Astrocyte (in vitro differentiated cells and primary cell): ENCODE results near the gene MRPS25. TPM values are rescaled to one million over a fixed set of nuclear protein-coding genes. Genes with fewer than 3 reads are reported as not detected.

Experiments used
- DNase-seq: peaks from one replicate; pipeline ENCODE4 v3.0.0-alpha.2; 2010; ENCODE audit warnings: low read depth
- FAIRE-seq: peaks from 2 replicates; lab custom pipeline; 2011; peaks lifted over from hg19 to GRCh38; lab: Jason Lieb, UNC
- H2AFZ ChIP-seq: 2 replicates; pipeline ENCODE4 v1.6.0; 2012; ENCODE audit warnings: low read depth, low read length, inconsistent platforms
- H3K27ac ChIP-seq: 2 replicates; pipeline ENCODE4 v1.5.1; 2011; ENCODE audit warnings: low read depth, low read length, inconsistent platforms
- H3K27me3 ChIP-seq: 2 replicates; pipeline ENCODE4 v1.6.0; 2011; ENCODE audit warnings: low read length, inconsistent platforms; ENCODE audit not compliant: insufficient read depth
- H3K36me3 ChIP-seq: 2 replicates; pipeline ENCODE4 v1.5.1; 2011; ENCODE audit warnings: low read length, inconsistent platforms; ENCODE audit not compliant: insufficient read depth
- H3K4me1 ChIP-seq: 2 replicates; pipeline ENCODE4 v1.5.1; 2011; ENCODE audit warnings: low read length, inconsistent platforms; ENCODE audit not compliant: insufficient read depth
- H3K4me2 ChIP-seq: 2 replicates; pipeline ENCODE4 v1.6.0; 2012; ENCODE audit warnings: low read length, inconsistent platforms
- H3K4me3 ChIP-seq: 2 replicates; pipeline ENCODE4 v1.5.1; 2011; ENCODE audit warnings: low read depth, mild to moderate bottlenecking, low read length, inconsistent platforms; ENCODE audit not compliant: insufficient read depth
- H3K79me2 ChIP-seq: 2 replicates; pipeline ENCODE4 v1.6.0; 2012; ENCODE audit warnings: mild to moderate bottlenecking, low read length, inconsistent platforms; ENCODE audit not compliant: insufficient read depth
- H3K9ac ChIP-seq: 2 replicates; pipeline ENCODE4 v1.6.0; 2012; ENCODE audit warnings: mild to moderate bottlenecking, low read length, inconsistent platforms
- H3K9me3 ChIP-seq: 2 replicates; pipeline ENCODE4 v1.5.1; 2012; ENCODE audit warnings: low read depth, mild to moderate bottlenecking, low read length, inconsistent platforms; ENCODE audit not compliant: insufficient read depth
- H4K20me1 ChIP-seq: 2 replicates; pipeline ENCODE4 v1.6.0; 2012; ENCODE audit warnings: low read length, inconsistent platforms; ENCODE audit not compliant: insufficient read depth
- H3K27ac Mint-ChIP-seq: one replicate; pipeline ENCODE4 v1.8.0; 2021; ENCODE audit warnings: mild to moderate bottlenecking, mixed read lengths; ENCODE audit not compliant: unreplicated experiment
- H3K27me3 Mint-ChIP-seq: one replicate; pipeline ENCODE4 v1.8.0; 2021; ENCODE audit warnings: low read depth, mixed read lengths; ENCODE audit not compliant: unreplicated experiment
- H3K36me3 Mint-ChIP-seq: one replicate; pipeline ENCODE4 v1.8.0; 2021; ENCODE audit warnings: low read depth, mixed read lengths; ENCODE audit not compliant: unreplicated experiment
- H3K4me1 Mint-ChIP-seq: one replicate; pipeline ENCODE4 v1.8.0; 2021; ENCODE audit warnings: low read depth, mixed read lengths; ENCODE audit not compliant: unreplicated experiment
- H3K4me3 Mint-ChIP-seq: one replicate; pipeline ENCODE4 v1.8.0; 2021; ENCODE audit warnings: mild to moderate bottlenecking, moderate library complexity, mixed read lengths; ENCODE audit not compliant: unreplicated experiment
- H3K9me3 Mint-ChIP-seq: one replicate; pipeline ENCODE4 v1.8.0; 2021; ENCODE audit warnings: mild to moderate bottlenecking, mixed read lengths; ENCODE audit not compliant: unreplicated experiment
- EZH2 ChIP-seq: IDR thresholded peaks from 2 replicates; pipeline ENCODE4 v1.6.1; 2012; ENCODE audit warnings: mild to moderate bottlenecking, low read length, inconsistent platforms; ENCODE audit not compliant: insufficient read depth
- total RNA-seq: library from RNA; stranded (reverse); gene quantifications from 2 replicates; pipeline ENCODE4 v1.2.1, GENCODE V29; 2021
- TF ChIP-seq, protein P1 (sequence below): IDR thresholded peaks from 2 replicates; pipeline ENCODE4 v1.5.1; 2011; ENCODE audit warnings: low read depth, mild to moderate bottlenecking, inconsistent platforms, low read length, moderate library complexity; ENCODE audit not compliant: insufficient read depth

Gene MRPS25
- total RNA-seq, 1 donor from 2014 or later = 38.9 TPM

DNA sequence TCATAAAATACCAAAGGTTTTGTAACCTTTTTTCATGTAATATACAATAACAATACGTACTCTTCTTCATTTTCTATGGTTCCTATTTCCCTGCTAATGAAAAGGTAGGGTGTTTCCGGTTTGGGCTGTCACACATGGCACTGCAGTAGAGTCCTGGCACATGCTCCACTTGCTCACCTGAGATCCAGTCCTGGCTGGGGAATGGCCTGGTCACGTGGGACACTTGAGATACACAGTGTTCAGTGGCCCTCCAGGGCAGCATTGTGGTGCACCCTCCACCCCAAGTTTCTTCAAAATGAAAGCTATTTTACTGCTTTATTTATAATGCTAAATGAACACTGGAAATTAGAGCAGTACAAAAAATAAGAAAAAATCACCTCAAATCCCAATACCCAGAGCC is 23.2 kb downstream of the MRPS25 start:
- H3K4me2 ChIP-seq = no peak overlapping the region
- H3K9me3 Mint-ChIP-seq = no peaks in the 10 kb centered on the region
- FAIRE-seq (no peak), DNase-seq (no peak)
- H3K9ac ChIP-seq = no peak overlapping the region
- H4K20me1 ChIP-seq = peaks cover 22% of the 10 kb centered on the region
- H3K4me3 Mint-ChIP-seq = no peak overlapping the region
- peaks cover 8% of the 10 kb centered on the region for H3K4me1 Mint-ChIP-seq
- peaks cover 61% of the 10 kb centered on the region for H3K36me3 ChIP-seq
- no peak for TF ChIP-seq EZH2
- TF ChIP-seq, protein P1, sequence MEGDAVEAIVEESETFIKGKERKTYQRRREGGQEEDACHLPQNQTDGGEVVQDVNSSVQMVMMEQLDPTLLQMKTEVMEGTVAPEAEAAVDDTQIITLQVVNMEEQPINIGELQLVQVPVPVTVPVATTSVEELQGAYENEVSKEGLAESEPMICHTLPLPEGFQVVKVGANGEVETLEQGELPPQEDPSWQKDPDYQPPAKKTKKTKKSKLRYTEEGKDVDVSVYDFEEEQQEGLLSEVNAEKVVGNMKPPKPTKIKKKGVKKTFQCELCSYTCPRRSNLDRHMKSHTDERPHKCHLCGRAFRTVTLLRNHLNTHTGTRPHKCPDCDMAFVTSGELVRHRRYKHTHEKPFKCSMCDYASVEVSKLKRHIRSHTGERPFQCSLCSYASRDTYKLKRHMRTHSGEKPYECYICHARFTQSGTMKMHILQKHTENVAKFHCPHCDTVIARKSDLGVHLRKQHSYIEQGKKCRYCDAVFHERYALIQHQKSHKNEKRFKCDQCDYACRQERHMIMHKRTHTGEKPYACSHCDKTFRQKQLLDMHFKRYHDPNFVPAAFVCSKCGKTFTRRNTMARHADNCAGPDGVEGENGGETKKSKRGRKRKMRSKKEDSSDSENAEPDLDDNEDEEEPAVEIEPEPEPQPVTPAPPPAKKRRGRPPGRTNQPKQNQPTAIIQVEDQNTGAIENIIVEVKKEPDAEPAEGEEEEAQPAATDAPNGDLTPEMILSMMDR = no peak
- H3K4me1 ChIP-seq = peaks cover 6% of the 10 kb centered on the region
- H3K27ac Mint-ChIP-seq = no peak overlapping the region
- H3K4me3 ChIP-seq = no peak overlapping the region
- no peak overlapping the region for H3K27ac ChIP-seq
- no peaks in the 10 kb centered on the region for H3K79me2 ChIP-seq
- H3K27me3 Mint-ChIP-seq = no peaks in the 10 kb centered on the region
- H2AFZ ChIP-seq = no peak overlapping the region
- H3K9me3 ChIP-seq = no peaks in the 10 kb centered on the region
- H3K27me3 ChIP-seq = no peaks in the 10 kb centered on the region
- H3K36me3 Mint-ChIP-seq = peaks cover 18% of the 10 kb centered on the region

DNA sequence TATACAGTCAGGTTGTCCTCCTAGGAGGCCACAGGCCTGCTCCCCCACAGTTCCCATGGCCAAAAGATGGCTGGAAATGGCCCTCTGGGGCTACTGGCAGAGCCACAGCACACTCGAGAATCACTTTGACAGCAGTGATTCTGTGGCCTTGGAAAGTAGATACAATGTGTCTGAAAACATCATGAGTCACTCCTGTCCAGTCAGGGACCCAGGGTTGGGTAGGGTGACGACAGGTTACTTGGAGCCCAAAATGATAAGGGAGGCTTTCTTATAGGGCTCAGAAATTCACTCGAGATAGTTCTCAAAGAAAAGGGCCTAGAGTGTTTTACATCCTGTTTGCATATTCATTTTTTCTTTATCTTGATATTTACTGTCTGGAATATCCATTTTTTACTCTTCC is 24.3 kb downstream of the MRPS25 start:
- TF ChIP-seq, protein P1 = no peak
- no peak for TF ChIP-seq EZH2
- H3K36me3 ChIP-seq = peaks cover 50% of the 10 kb centered on the region
- peaks cover 6% of the 10 kb centered on the region for H3K4me1 ChIP-seq
- FAIRE-seq (no peak), DNase-seq (no peak)
- H3K9me3 ChIP-seq = no peaks in the 10 kb centered on the region
- peaks cover 8% of the 10 kb centered on the region for H3K4me1 Mint-ChIP-seq
- H3K27ac ChIP-seq = no peak overlapping the region
- H3K27ac Mint-ChIP-seq = no peak overlapping the region
- no peak overlapping the region for H2AFZ ChIP-seq
- no peaks in the 10 kb centered on the region for H3K9me3 Mint-ChIP-seq
- no peak overlapping the region for H3K9ac ChIP-seq
- H3K27me3 Mint-ChIP-seq = no peaks in the 10 kb centered on the region
- peaks cover 16% of the 10 kb centered on the region for H3K36me3 Mint-ChIP-seq
- no peak overlapping the region for H3K4me3 ChIP-seq
- no peaks in the 10 kb centered on the region for H3K27me3 ChIP-seq
- H4K20me1 ChIP-seq = peaks cover 15% of the 10 kb centered on the region
- no peaks in the 10 kb centered on the region for H3K79me2 ChIP-seq
- no peak overlapping the region for H3K4me3 Mint-ChIP-seq
- no peak overlapping the region for H3K4me2 ChIP-seq

- no peaks in the 10 kb centered on the region for H3K27me3 Mint-ChIP-seq
- H3K4me3 Mint-ChIP-seq = no peak overlapping the region
- H3K36me3 Mint-ChIP-seq = peaks cover 17% of the 10 kb centered on the region
- Histone ChIP-seq H3K27me3 (no peaks in the 10 kb centered on the region), H3K4me3 (no peak overlapping the region), H3K36me3 (peaks cover 40% of the 10 kb centered on the region), H3K79me2 (no peaks in the 10 kb centered on the region), H4K20me1 (peaks cover 8% of the 10 kb centered on the region), H2AFZ (no peak overlapping the region), H3K9ac (no peak overlapping the region), H3K4me2 (no peak overlapping the region), H3K4me1 (peaks cover 6% of the 10 kb centered on the region), H3K27ac (no peak overlapping the region), H3K9me3 (no peaks in the 10 kb centered on the region)
- TF ChIP-seq EZH2 = no peak
- TF ChIP-seq, protein P1 = no peak
- H3K27ac Mint-ChIP-seq = no peak overlapping the region
- H3K4me1 Mint-ChIP-seq = peaks cover 8% of the 10 kb centered on the region
- no peaks in the 10 kb centered on the region for H3K9me3 Mint-ChIP-seq
- DNase-seq = no peak
- no peak for FAIRE-seq
Measured at GRCh38 chr3:15038306-15038705, 26.8 kb downstream of the MRPS25 start.
